Fibroblast of lung (primary cell): ENCODE measurements around the gene SH2D4B. TPM values are rescaled to one million over a fixed set of nuclear protein-coding genes. Genes with fewer than 3 reads are reported as not detected.

Experiments used
- DNase-seq, 2 donors: peaks; one replicate each; pipeline versions ENCODE4 v3.0.0 to v3.0.0-alpha.2; 2010; ENCODE audit warnings: low read depth in 2 of 2
- H2AFZ ChIP-seq: 2 replicates; pipeline ENCODE4 v1.5.1; 2012; ENCODE audit warnings: low read length, control low read depth, inconsistent platforms
- H3K27ac ChIP-seq: 2 replicates; pipeline ENCODE4 v1.5.1; 2011; ENCODE audit warnings: low read length, control low read depth; ENCODE audit not compliant: insufficient read depth
- H3K27me3 ChIP-seq: 2 replicates; pipeline ENCODE4 v1.5.1; 2011; ENCODE audit warnings: mild to moderate bottlenecking, low read length; ENCODE audit not compliant: control insufficient read depth, insufficient read depth
- H3K36me3 ChIP-seq: 2 replicates; pipeline ENCODE4 v1.5.1; 2011; ENCODE audit warnings: low read length; ENCODE audit not compliant: control insufficient read depth, insufficient read depth
- H3K4me1 ChIP-seq: 2 replicates; pipeline ENCODE4 v1.5.1; 2011; ENCODE audit warnings: low read length; ENCODE audit not compliant: control insufficient read depth, insufficient read depth; ENCODE audit errors: extremely low read depth
- H3K4me2 ChIP-seq: 2 replicates; pipeline ENCODE4 v1.5.1; 2011; ENCODE audit warnings: low read length, control low read depth; ENCODE audit not compliant: insufficient read depth; ENCODE audit errors: extremely low read depth
- H3K4me3 ChIP-seq, 4 experiments: fragments of 200-600 bp in 1 of 4; sonication (generic) in 1 of 4; replicated peaks in 1 of 4; 2 replicates each; pipeline ENCODE4 v1.5.1; 2011 to 2016; ENCODE audit warnings: low read length in 4 of 4, low read depth in 3 of 4, mild to moderate bottlenecking in 3 of 4, control low read depth in 2 of 4, inconsistent platforms in 1 of 4, mixed read lengths in 1 of 4; ENCODE audit not compliant: insufficient read depth in 1 of 4; ENCODE audit errors: control extremely low read depth in 1 of 4
- H3K79me2 ChIP-seq: 2 replicates; pipeline ENCODE4 v1.5.1; 2012; ENCODE audit warnings: mild to moderate bottlenecking, low read length, inconsistent platforms; ENCODE audit not compliant: control insufficient read depth, insufficient read depth
- H3K9ac ChIP-seq: 2 replicates; pipeline ENCODE4 v1.5.1; 2011; ENCODE audit warnings: mild to moderate bottlenecking, low read length, control low read depth; ENCODE audit not compliant: insufficient read depth
- H3K9me3 ChIP-seq: 2 replicates; pipeline ENCODE4 v1.5.1; 2012; ENCODE audit warnings: low read depth, low read length; ENCODE audit not compliant: control insufficient read depth, insufficient read depth
- H4K20me1 ChIP-seq: 2 replicates; pipeline ENCODE4 v1.5.1; 2011; ENCODE audit warnings: low read length; ENCODE audit not compliant: control insufficient read depth, insufficient read depth; ENCODE audit errors: extremely low read depth
- CTCF ChIP-seq, 2 donors: IDR thresholded peaks in 1 of 2; conservative IDR thresholded peaks in 1 of 2; 1 replicate in 1 of 2; 2 replicates in 1 of 2; pipeline ENCODE4 v1.5.1; 2011 to 2012; ENCODE audit warnings: low read length in 2 of 2, control low read depth in 1 of 2, inconsistent platforms in 1 of 2, low read depth in 1 of 2, mild to moderate bottlenecking in 1 of 2
- EZH2 ChIP-seq: IDR thresholded peaks from 2 replicates; pipeline ENCODE4 v1.5.1; 2012; ENCODE audit warnings: low read length, control low read depth, mild to moderate bottlenecking; ENCODE audit errors: missing control alignments
- polyA plus RNA-seq, 2 donors: library from polyadenylated mRNA; depleted of rRNA in 1 of 2; stranded (reverse) in 1 of 2; unstranded in 1 of 2; fragments of >200 nt; gene quantifications; 2 replicates each; pipeline ENCODE4 v1.2.1, GENCODE V29; 2011 to 2012; ENCODE audit warnings: missing spikeins in 1 of 2
- total RNA-seq: library from RNA; depleted of rRNA; stranded (reverse); fragments of >200 nt; gene quantifications from 2 replicates; pipeline ENCODE4 v1.2.1, GENCODE V29; 2014

Gene SH2D4B
- total and polyA plus RNA-seq, 2 donors (not counting 1 experiment from before 2014, with no cell fraction given), result not detected

GRCh38 chr10:80609331-80609730 is 71.6 kb downstream of the SH2D4B start:
- H3K4me3 ChIP-seq, result no peak overlapping the region
- H3K79me2 ChIP-seq, result no peaks in the 10 kb centered on the region
- no peak for DNase-seq
- no peaks in the 10 kb centered on the region for H3K27me3 ChIP-seq
- H3K9ac ChIP-seq, result no peak overlapping the region
- no peaks in the 10 kb centered on the region for H3K36me3 ChIP-seq
- H3K27ac ChIP-seq, result no peak overlapping the region
- TF ChIP-seq CTCF (conservative IDR thresholded peaks at IDR 0.05 in 1 of 2, IDR thresholded peaks at IDR 0.05 in 1 of 2; ENCODE audit: low read depth in 1 of 2, low read length in 2 of 2), result no peak
- no peak for TF ChIP-seq EZH2
- H4K20me1 ChIP-seq, result no peaks in the 10 kb centered on the region
- no peaks in the 10 kb centered on the region for H3K4me1 ChIP-seq
- no peak overlapping the region for H2AFZ ChIP-seq
- no peak overlapping the region for H3K4me2 ChIP-seq
- no peaks in the 10 kb centered on the region for H3K9me3 ChIP-seq

- H3K79me2 ChIP-seq, result no peaks in the 10 kb centered on the region
- H3K27ac ChIP-seq, result no peak overlapping the region
- no peak overlapping the region for H2AFZ ChIP-seq
- no peaks in the 10 kb centered on the region for H3K4me1 ChIP-seq
- H3K4me3 ChIP-seq, result no peak overlapping the region
- no peaks in the 10 kb centered on the region for H4K20me1 ChIP-seq
- H3K27me3 ChIP-seq, result no peaks in the 10 kb centered on the region
- no peak for TF ChIP-seq CTCF (conservative IDR thresholded peaks at IDR 0.05 in 1 of 2, IDR thresholded peaks at IDR 0.05 in 1 of 2; ENCODE audit: low read depth in 1 of 2, low read length in 2 of 2)
- TF ChIP-seq EZH2, result no peak
- no peak overlapping the region for H3K9ac ChIP-seq
- no peaks in the 10 kb centered on the region for H3K36me3 ChIP-seq
- no peaks in the 10 kb centered on the region for H3K9me3 ChIP-seq
- no peak overlapping the region for H3K4me2 ChIP-seq
- DNase-seq, result no peak
Observed at GRCh38 chr10:80611481-80612185, 73.9 kb downstream of the SH2D4B start.

GRCh38 chr10:80612261-80612660 is 74.6 kb downstream of the SH2D4B start:
- no peaks in the 10 kb centered on the region for H3K9me3 ChIP-seq
- no peaks in the 10 kb centered on the region for H3K79me2 ChIP-seq
- DNase-seq, result no peak
- no peak overlapping the region for H3K27ac ChIP-seq
- no peaks in the 10 kb centered on the region for H3K36me3 ChIP-seq
- no peaks in the 10 kb centered on the region for H4K20me1 ChIP-seq
- no peaks in the 10 kb centered on the region for H3K4me1 ChIP-seq
- H3K4me2 ChIP-seq, result no peak overlapping the region
- no peak overlapping the region for H2AFZ ChIP-seq
- TF ChIP-seq CTCF (conservative IDR thresholded peaks at IDR 0.05 in 1 of 2, IDR thresholded peaks at IDR 0.05 in 1 of 2; ENCODE audit: low read depth in 1 of 2, low read length in 2 of 2), result no peak
- no peak for TF ChIP-seq EZH2
- H3K27me3 ChIP-seq, result no peaks in the 10 kb centered on the region
- H3K9ac ChIP-seq, result no peak overlapping the region
- no peak overlapping the region for H3K4me3 ChIP-seq
